HG03175 (cell line): ENCODE data around the gene LRRC8E.
"Not testable (repeated sequence)": the region's sequence is repeated elsewhere in the genome, so short reads cannot be mapped to it uniquely, and the experiment has no call there.

Source experiments
- ATAC-seq: cut with Tn5 transposase; IDR thresholded peaks from one replicate; pipeline ENCODE4 v1.9.1; 2021; ENCODE audit warnings: mild to moderate bottlenecking, moderate library complexity; ENCODE audit not compliant: unreplicated experiment

The LRRC8E gene

GRCh38 chr19:7853770-7854128 is 34.6 kb upstream of the LRRC8E start:
- ATAC-seq: no peak

- ATAC-seq: no peak
These were observed 32.7 kb upstream of the LRRC8E start for GRCh38 chr19:7855426-7856108.

GRCh38 chr19:7856109-7856591 is 32.2 kb upstream of the LRRC8E start:
- ATAC-seq: no peak

- no peak for ATAC-seq
These were observed 31.3 kb upstream of the LRRC8E start for GRCh38 chr19:7856679-7857663.

GRCh38 chr19:7857727-7858108 is 30.6 kb upstream of the LRRC8E start:
- ATAC-seq: no peak

GRCh38 chr19:7858109-7858770 is 30.1 kb upstream of the LRRC8E start:
- no peak for ATAC-seq

GRCh38 chr19:7859087-7859486 is 29.2 kb upstream of the LRRC8E start:
- not testable (repeated sequence) for ATAC-seq

- no peak for ATAC-seq
These were observed 28.2 kb upstream of the LRRC8E start for GRCh38 chr19:7859831-7860713.

GRCh38 chr19:7860714-7861618 is 27.3 kb upstream of the LRRC8E start:
- ATAC-seq: no peak

- no peak for ATAC-seq
These were observed 26.5 kb upstream of the LRRC8E start for GRCh38 chr19:7861619-7862412.

GRCh38 chr19:7862413-7862951 is 25.8 kb upstream of the LRRC8E start:
- no peak for ATAC-seq

GRCh38 chr19:7863157-7863970 is 24.9 kb upstream of the LRRC8E start:
- ATAC-seq: no peak

- ATAC-seq: no peak
These were observed 24.2 kb upstream of the LRRC8E start for GRCh38 chr19:7863971-7864689.

- ATAC-seq: no peak
These were observed 23.6 kb upstream of the LRRC8E start for GRCh38 chr19:7864690-7865074.

GRCh38 chr19:7865262-7865911 is 22.9 kb upstream of the LRRC8E start:
- no peak for ATAC-seq

- ATAC-seq: no peak
These were observed 21.8 kb upstream of the LRRC8E start for GRCh38 chr19:7866399-7867091.
